WTC11 (cell line): ENCODE results near the gene CCR5.

Experiments used
- ATF3 ChIP-seq: sonication (generic); formaldehyde crosslinking; conservative IDR thresholded peaks from 2 replicates; pipeline ENCODE4 v1.8.1; 2022; ENCODE audit warnings: mild to moderate bottlenecking, missing genetic modification reagents
- CTCF ChIP-seq: fragments of 200-600 bp; IDR thresholded peaks from 2 replicates; pipeline ENCODE4 v1.8.0; 2022; ENCODE audit warnings: antibody characterized with exemption
- ESRRA ChIP-seq: sonication (generic); formaldehyde crosslinking; IDR thresholded peaks from 2 replicates; pipeline ENCODE4 v1.8.1; 2022; ENCODE audit warnings: mild to moderate bottlenecking, missing genetic modification reagents, borderline replicate concordance
- FOXK1 ChIP-seq: sonication (generic); formaldehyde crosslinking; IDR thresholded peaks from 2 replicates; pipeline ENCODE4 v1.8.0; 2022; ENCODE audit warnings: mild to moderate bottlenecking, moderate library complexity, missing genetic modification reagents
- IRF2 ChIP-seq: sonication (generic); formaldehyde crosslinking; IDR thresholded peaks from 2 replicates; pipeline ENCODE4 v1.8.0; 2022; ENCODE audit warnings: low read depth, missing genetic modification reagents, borderline replicate concordance
- NR1H2 ChIP-seq: sonication (generic); formaldehyde crosslinking; IDR thresholded peaks from 2 replicates; pipeline ENCODE4 v1.9.0; 2021; ENCODE audit warnings: mild to moderate bottlenecking, moderate library complexity, missing genetic modification reagents
- NR2C2 ChIP-seq: sonication (generic); formaldehyde crosslinking; IDR thresholded peaks from 2 replicates; pipeline ENCODE4 v1.8.0; 2022; ENCODE audit warnings: mild to moderate bottlenecking, missing genetic modification reagents
- SOX15 ChIP-seq: fragments of 250-450 bp; sonication (Bioruptor Pico); IDR thresholded peaks from 2 replicates; pipeline ENCODE4 v1.9.0; 2021; ENCODE audit warnings: mild to moderate bottlenecking
- ZBTB43 ChIP-seq: sonication (generic); formaldehyde crosslinking; IDR thresholded peaks from 2 replicates; pipeline ENCODE4 v1.8.1; 2023; ENCODE audit warnings: mild to moderate bottlenecking, missing genetic modification reagents
- ZNF232 ChIP-seq: sonication (generic); formaldehyde crosslinking; IDR thresholded peaks from 2 replicates; pipeline ENCODE4 v1.8.0; 2022; ENCODE audit warnings: mild to moderate bottlenecking, missing genetic modification reagents

GRCh38 chr3:46410669-46411068 is 39.9 kb downstream of the CCR5 start:
- TF ChIP-seq NR2C2 (CRISPR knock-in tag): no peak
- TF ChIP-seq CTCF: no peak
- no peak for TF ChIP-seq IRF2 (CRISPR knock-in tag)
- no peak for TF ChIP-seq FOXK1 (CRISPR knock-in tag)
- no peak for TF ChIP-seq ESRRA (CRISPR knock-in tag)
- no peak for TF ChIP-seq ZNF232 (CRISPR knock-in tag)
- no peak for TF ChIP-seq ZBTB43
- no peak for TF ChIP-seq SOX15 (CRISPR knock-in tag)
- TF ChIP-seq ATF3 (CRISPR knock-in tag): no peak
- no peak for TF ChIP-seq NR1H2 (CRISPR knock-in tag)
